Measurements from ENCODE around the gene SMCO3. TPM values are rescaled to one million over a fixed set of nuclear protein-coding genes. Genes with fewer than 3 reads are reported as not detected.

The SMCO3 gene
- total and polyA plus RNA-seq, 3 donors from 2014 or later: 0.20 to 0.39 TPM; not detected in 1

GRCh38 chr12:14836336-14837210, 22.6 kb upstream of the SMCO3 start:
- peaks cover 2% of the 10 kb centered on the region for H3K4me1 ChIP-seq
- intact Hi-C loops (cut with DNase I; ENCODE audit: low total_unique reads): no loop called here
- no peak overlapping the region for H3K27ac ChIP-seq

GRCh38 chr12:14834509-14834908, 20.5 kb upstream of the SMCO3 start:
- intact Hi-C loops (cut with DNase I; ENCODE audit: low total_unique reads): no loop called here

More at GRCh38 chr12:14836336-14837210, 22.6 kb upstream of the SMCO3 start:
- Histone ChIP-seq H3K36me3 (ENCODE audit: low read depth, missing control alignments) (no peaks in the 10 kb centered on the region), H3K27me3 (no peaks in the 10 kb centered on the region), H3K9me3 (no peaks in the 10 kb centered on the region), H3K4me3 (no peak overlapping the region)
- 82 to 85% methylated on average over 7 of the region's 7 CpGs for WGBS, 2 donors
- no peak for TF ChIP-seq POLR2A (IDR thresholded peaks at IDR 0.05)
- TF ChIP-seq, protein P1, sequence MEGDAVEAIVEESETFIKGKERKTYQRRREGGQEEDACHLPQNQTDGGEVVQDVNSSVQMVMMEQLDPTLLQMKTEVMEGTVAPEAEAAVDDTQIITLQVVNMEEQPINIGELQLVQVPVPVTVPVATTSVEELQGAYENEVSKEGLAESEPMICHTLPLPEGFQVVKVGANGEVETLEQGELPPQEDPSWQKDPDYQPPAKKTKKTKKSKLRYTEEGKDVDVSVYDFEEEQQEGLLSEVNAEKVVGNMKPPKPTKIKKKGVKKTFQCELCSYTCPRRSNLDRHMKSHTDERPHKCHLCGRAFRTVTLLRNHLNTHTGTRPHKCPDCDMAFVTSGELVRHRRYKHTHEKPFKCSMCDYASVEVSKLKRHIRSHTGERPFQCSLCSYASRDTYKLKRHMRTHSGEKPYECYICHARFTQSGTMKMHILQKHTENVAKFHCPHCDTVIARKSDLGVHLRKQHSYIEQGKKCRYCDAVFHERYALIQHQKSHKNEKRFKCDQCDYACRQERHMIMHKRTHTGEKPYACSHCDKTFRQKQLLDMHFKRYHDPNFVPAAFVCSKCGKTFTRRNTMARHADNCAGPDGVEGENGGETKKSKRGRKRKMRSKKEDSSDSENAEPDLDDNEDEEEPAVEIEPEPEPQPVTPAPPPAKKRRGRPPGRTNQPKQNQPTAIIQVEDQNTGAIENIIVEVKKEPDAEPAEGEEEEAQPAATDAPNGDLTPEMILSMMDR (IDR thresholded peaks at IDR 0.05): no peak
- DNase-seq: no peak

GRCh38 chr12:14833952-14834351, 20.0 kb upstream of the SMCO3 start:
- WGBS, 2 donors: 39 to 46% methylated on average over 1 of the region's 1 CpG
- no peak for DNase-seq
- Histone ChIP-seq H3K36me3 (ENCODE audit: low read depth, missing control alignments) (no peaks in the 10 kb centered on the region), H3K4me3 (no peak overlapping the region), H3K4me1 (no peaks in the 10 kb centered on the region), H3K9me3 (no peaks in the 10 kb centered on the region), H3K27ac (no peak overlapping the region), H3K27me3 (no peaks in the 10 kb centered on the region)
- intact Hi-C loops (cut with DNase I; ENCODE audit: low total_unique reads): no loop called here
- TF ChIP-seq POLR2A (IDR thresholded peaks at IDR 0.05): no peak
- TF ChIP-seq, protein P1 (IDR thresholded peaks at IDR 0.05): no peak

More at GRCh38 chr12:14834509-14834908, 20.5 kb upstream of the SMCO3 start:
- Histone ChIP-seq H3K9me3 (no peaks in the 10 kb centered on the region), H3K4me1 (no peaks in the 10 kb centered on the region), H3K27ac (no peak overlapping the region), H3K4me3 (no peak overlapping the region), H3K36me3 (ENCODE audit: low read depth, missing control alignments) (no peaks in the 10 kb centered on the region), H3K27me3 (no peaks in the 10 kb centered on the region)
- no peak for DNase-seq
- TF ChIP-seq POLR2A (IDR thresholded peaks at IDR 0.05): no peak
- TF ChIP-seq, protein P1 (IDR thresholded peaks at IDR 0.05): no peak

- no peak overlapping the region for H3K27ac ChIP-seq
- 89 to 92% methylated on average over 3 of the region's 3 CpGs for WGBS, 2 donors
These were observed 19.4 kb upstream of the SMCO3 start for GRCh38 chr12:14833336-14833735.

More at GRCh38 chr12:14833336-14833735, 19.4 kb upstream of the SMCO3 start:
- intact Hi-C loops (cut with DNase I; ENCODE audit: low total_unique reads): no loop called here
- no peak overlapping the region for H3K4me3 ChIP-seq
- H3K27me3 ChIP-seq: no peaks in the 10 kb centered on the region
- H3K9me3 ChIP-seq: no peaks in the 10 kb centered on the region
- TF ChIP-seq, protein P1 (IDR thresholded peaks at IDR 0.05): no peak
- TF ChIP-seq POLR2A (IDR thresholded peaks at IDR 0.05): no peak
- no peak for DNase-seq
- H3K4me1 ChIP-seq: no peaks in the 10 kb centered on the region
- H3K36me3 ChIP-seq (ENCODE audit: low read depth, missing control alignments): no peaks in the 10 kb centered on the region
